GM18867 (cell line): ENCODE measurements around the gene SUPT16H.

Experiments used
- ATAC-seq: cut with Tn5 transposase; IDR thresholded peaks from one replicate; pipeline ENCODE4 v1.9.1; 2021; ENCODE audit warnings: mild to moderate bottlenecking, moderate library complexity; ENCODE audit not compliant: unreplicated experiment

The SUPT16H gene

GRCh38 chr14:21369949-21370679 is 13.7 kb downstream of the SUPT16H start:
- ATAC-seq: no peak

GRCh38 chr14:21367582-21368144 is 16.2 kb downstream of the SUPT16H start:
- no peak for ATAC-seq

GRCh38 chr14:21356511-21356910 is 27.3 kb downstream of the SUPT16H start:
- ATAC-seq: no peak

GRCh38 chr14:21352587-21352986 is 31.2 kb downstream of the SUPT16H start:
- peak; percentile 68 for ATAC-seq

- no peak for ATAC-seq
Measured at GRCh38 chr14:21350539-21350938, 33.3 kb downstream of the SUPT16H start.

- ATAC-seq: no peak
Measured at GRCh38 chr14:21347201-21347600, 36.6 kb downstream of the SUPT16H start.

- no peak for ATAC-seq
Measured at GRCh38 chr14:21346532-21347135, 37.2 kb downstream of the SUPT16H start.

- no peak for ATAC-seq
Measured at GRCh38 chr14:21343035-21343794, 40.6 kb downstream of the SUPT16H start.

GRCh38 chr14:21334202-21334906 is 49.5 kb downstream of the SUPT16H start:
- no peak for ATAC-seq

- ATAC-seq: no peak
Measured at GRCh38 chr14:21332950-21333349, 50.9 kb downstream of the SUPT16H start.

- ATAC-seq: no peak
Measured at GRCh38 chr14:21326972-21327371, 56.8 kb downstream of the SUPT16H start.

GRCh38 chr14:21322716-21323115 is 61.1 kb downstream of the SUPT16H start:
- ATAC-seq: no peak

GRCh38 chr14:21320913-21321312 is 62.9 kb downstream of the SUPT16H start:
- ATAC-seq: no peak

GRCh38 chr14:21317398-21317797 is 66.4 kb downstream of the SUPT16H start:
- ATAC-seq: peak; percentile 55

GRCh38 chr14:21313512-21313911 is 70.3 kb downstream of the SUPT16H start:
- no peak for ATAC-seq

GRCh38 chr14:21311614-21312013 is 72.2 kb downstream of the SUPT16H start:
- no peak for ATAC-seq

- ATAC-seq: no peak
Measured at GRCh38 chr14:21309956-21310355, 73.9 kb downstream of the SUPT16H start.

- no peak for ATAC-seq
Measured at GRCh38 chr14:21309238-21309636, 74.6 kb downstream of the SUPT16H start.

GRCh38 chr14:21308479-21309237 is 75.2 kb downstream of the SUPT16H start:
- ATAC-seq: peak; percentile 86

GRCh38 chr14:21308132-21308478 is 75.7 kb downstream of the SUPT16H start:
- ATAC-seq: peak; percentile 11
